Astrocyte of the cerebellum (primary cell): ENCODE results near the gene CSMD2.

ENCODE experiments used
- DNase-seq: peaks from one replicate; pipeline ENCODE4 v3.0.0-alpha.2; 2011; ENCODE audit warnings: low read depth
- H3K4me3 ChIP-seq: 2 replicates; pipeline ENCODE4 v1.5.1; 2011; ENCODE audit warnings: mild to moderate bottlenecking, low read depth, low read length, moderate library complexity
- in situ Hi-C: cut with HindIII; loops from 2 replicates; pipeline ENCODE4 v1.10.0; 2017; ENCODE audit warnings: low sequenced_read_pairs
- TF ChIP-seq, protein P1 (sequence below): IDR thresholded peaks from 2 replicates; pipeline ENCODE4 v1.5.1; 2012; ENCODE audit warnings: low read length, low read depth, moderate library complexity, mild to moderate bottlenecking; ENCODE audit errors: missing control alignments

CSMD2 gene

DNA sequence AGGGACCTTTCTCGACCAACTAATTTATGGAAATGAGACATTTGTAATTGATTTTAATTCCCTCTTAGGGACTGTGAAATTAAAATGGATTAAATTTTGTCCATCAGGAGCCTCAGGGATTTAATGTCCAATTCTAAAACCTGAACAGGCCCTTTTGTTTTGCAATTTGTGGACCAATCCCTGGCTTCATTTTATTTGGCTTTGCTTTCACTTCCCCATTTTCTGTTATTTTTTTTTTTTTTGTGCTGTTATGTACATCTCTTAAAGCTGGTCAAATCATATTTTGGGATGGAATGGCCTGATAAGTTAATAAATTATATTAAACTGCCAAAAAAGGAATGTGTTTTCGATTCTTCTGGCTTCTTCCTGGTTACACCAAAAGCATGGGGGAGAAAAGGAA lies 663.7 kb downstream of the CSMD2 start:
- H3K4me3 ChIP-seq: no peak overlapping the region
- in situ Hi-C loops: no loop called here
- TF ChIP-seq, protein P1, sequence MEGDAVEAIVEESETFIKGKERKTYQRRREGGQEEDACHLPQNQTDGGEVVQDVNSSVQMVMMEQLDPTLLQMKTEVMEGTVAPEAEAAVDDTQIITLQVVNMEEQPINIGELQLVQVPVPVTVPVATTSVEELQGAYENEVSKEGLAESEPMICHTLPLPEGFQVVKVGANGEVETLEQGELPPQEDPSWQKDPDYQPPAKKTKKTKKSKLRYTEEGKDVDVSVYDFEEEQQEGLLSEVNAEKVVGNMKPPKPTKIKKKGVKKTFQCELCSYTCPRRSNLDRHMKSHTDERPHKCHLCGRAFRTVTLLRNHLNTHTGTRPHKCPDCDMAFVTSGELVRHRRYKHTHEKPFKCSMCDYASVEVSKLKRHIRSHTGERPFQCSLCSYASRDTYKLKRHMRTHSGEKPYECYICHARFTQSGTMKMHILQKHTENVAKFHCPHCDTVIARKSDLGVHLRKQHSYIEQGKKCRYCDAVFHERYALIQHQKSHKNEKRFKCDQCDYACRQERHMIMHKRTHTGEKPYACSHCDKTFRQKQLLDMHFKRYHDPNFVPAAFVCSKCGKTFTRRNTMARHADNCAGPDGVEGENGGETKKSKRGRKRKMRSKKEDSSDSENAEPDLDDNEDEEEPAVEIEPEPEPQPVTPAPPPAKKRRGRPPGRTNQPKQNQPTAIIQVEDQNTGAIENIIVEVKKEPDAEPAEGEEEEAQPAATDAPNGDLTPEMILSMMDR: no peak
- no peak for DNase-seq

GRCh38 chr1:33500547-33500946 lies 664.5 kb downstream of the CSMD2 start:
- DNase-seq: no peak
- in situ Hi-C loops: no loop called here
- TF ChIP-seq, protein P1: no peak
- no peak overlapping the region for H3K4me3 ChIP-seq

DNA sequence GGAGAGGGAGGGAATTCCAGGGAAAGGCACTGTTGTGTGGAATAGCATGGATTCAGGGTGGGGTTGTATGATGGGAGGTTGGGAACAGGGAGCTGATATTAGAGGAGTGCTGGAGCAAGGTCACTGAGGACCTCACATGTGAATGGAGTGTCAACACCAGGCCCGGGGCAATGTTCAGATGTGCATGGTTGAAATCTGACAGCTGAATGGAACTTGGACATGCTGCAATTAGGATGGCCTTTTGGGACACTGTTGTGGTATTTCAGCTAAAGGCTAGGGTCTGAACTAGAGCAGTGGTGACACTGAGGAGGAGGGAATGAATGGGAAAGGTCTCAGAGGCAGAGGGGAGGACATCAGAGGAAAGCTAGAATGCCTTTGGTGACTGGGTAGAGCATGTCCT lies 667.6 kb downstream of the CSMD2 start:
- no peak for DNase-seq
- H3K4me3 ChIP-seq: no peak overlapping the region
- TF ChIP-seq, protein P1: no peak
- in situ Hi-C loops: no loop called here

- TF ChIP-seq, protein P1: no peak
- DNase-seq: no peak
- in situ Hi-C loops: no loop called here
- no peak overlapping the region for H3K4me3 ChIP-seq
Measured at GRCh38 chr1:33494929-33495328, 670.1 kb downstream of the CSMD2 start.

DNA sequence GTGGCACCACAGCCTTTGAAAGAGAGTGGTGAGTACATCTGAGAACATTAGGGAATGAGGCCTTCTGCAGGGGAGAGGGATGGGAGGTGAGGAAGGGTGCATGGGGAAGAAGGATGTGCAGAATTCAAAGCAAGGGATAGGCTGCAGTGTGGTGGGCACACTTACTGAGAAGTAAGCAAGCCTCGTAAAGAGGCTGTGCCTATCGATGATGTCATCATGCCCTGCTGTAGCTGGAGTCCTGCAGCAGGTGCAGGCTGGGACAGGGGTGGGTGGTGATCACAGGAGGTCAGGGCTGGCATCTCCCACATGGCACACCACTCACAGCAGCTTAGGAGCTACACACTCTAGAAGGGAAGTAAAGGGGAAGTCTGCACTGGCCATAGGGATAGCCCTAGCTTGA lies 676.4 kb downstream of the CSMD2 start:
- TF ChIP-seq, protein P1: no peak
- in situ Hi-C loops: no loop called here
- H3K4me3 ChIP-seq: no peak overlapping the region
- DNase-seq: no peak

- no peak overlapping the region for H3K4me3 ChIP-seq
- in situ Hi-C loops: no loop called here
- DNase-seq: no peak
- TF ChIP-seq, protein P1: no peak
Measured at GRCh38 chr1:33482412-33482811, 682.6 kb downstream of the CSMD2 start.

DNA sequence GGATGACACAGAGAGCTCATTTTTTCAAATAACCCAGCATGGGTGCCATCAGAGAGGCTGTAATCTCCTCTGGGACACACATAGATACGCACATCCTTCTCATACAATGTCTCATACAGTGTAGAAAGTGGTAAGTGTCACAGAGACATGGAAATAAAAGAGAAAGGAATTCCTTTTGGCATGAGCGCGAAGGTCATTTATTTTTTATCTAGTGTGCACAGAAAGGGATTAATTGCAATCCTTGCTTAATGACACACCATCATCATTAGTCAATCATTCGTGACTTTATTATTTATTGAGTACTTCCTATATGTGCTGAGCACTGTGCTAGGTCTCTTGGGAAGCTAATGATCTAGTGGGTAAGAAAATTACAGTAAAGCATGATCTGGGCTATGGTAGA lies 687.6 kb downstream of the CSMD2 start:
- no peak for DNase-seq
- TF ChIP-seq, protein P1: no peak

More for the DNA sequence above, 687.6 kb downstream of the CSMD2 start:
- in situ Hi-C loops: no loop called here
- no peak overlapping the region for H3K4me3 ChIP-seq
